ENCODE results near the gene ZMPSTE24. TPM values are rescaled to one million over a fixed set of nuclear protein-coding genes. Genes with fewer than 3 reads are reported as not detected.

ZMPSTE24 gene
- total RNA-seq, 1 experiment from 2014 or later = 65.4 TPM

GRCh38 chr1:40270152-40270834 lies 12.3 kb downstream of the ZMPSTE24 start:
- CTCF ChIA-PET = no interaction called here
- no TSS peak for BruUV-seq (replicated peaks)
- ATAC-seq (no peak), DNase-seq (ENCODE audit: low read depth, low spot score) (no peak)
- Histone ChIP-seq H3K36me3 (ENCODE audit: control insufficient read depth, insufficient read depth, low read length) (peaks cover 15% of the 10 kb centered on the region), H3K27me3 (ENCODE audit: control insufficient read depth, insufficient read depth, low read length) (no peaks in the 10 kb centered on the region), H3K4me1 (ENCODE audit: control insufficient read depth, insufficient read depth, low read length) (no peaks in the 10 kb centered on the region), H3K4me3 (ENCODE audit: low read depth in 2 of 2, low read length in 2 of 2) (no peak overlapping the region), H3K27ac (ENCODE audit: low read length) (no peak overlapping the region), H3K9me3 (ENCODE audit: control insufficient read depth, insufficient read depth, low read depth, low read length) (no peaks in the 10 kb centered on the region)
- in situ Hi-C loops (cut with HindIII; ENCODE audit: low pct_unique_long_range_greater_than_20kb, low sequenced_read_pairs) = no loop called here
- TF ChIP-seq REST (IDR thresholded peaks at IDR 0.05; ENCODE audit: insufficient read depth in 1 of 2, low read depth in 2 of 2, low read length in 1 of 2) (no peak), SIN3A (IDR thresholded peaks at IDR 0.05; ENCODE audit: borderline replicate concordance, insufficient read depth, low read depth, low read length) (no peak), TCF7L2 (IDR thresholded peaks at IDR 0.05; ENCODE audit: low read depth, low read length) (no peak), POLR2AphosphoS5 (IDR thresholded peaks at IDR 0.05; ENCODE audit: low read depth, low read length) (no peak), CTCF (IDR thresholded peaks at IDR 0.05) (no peak)
- POLR2A ChIA-PET = no interaction called here
- intact Hi-C loops (cut with micrococcal nuclease; ENCODE audit: unreplicated experiment) = no loop called here

- intact Hi-C loops (cut with micrococcal nuclease; ENCODE audit: unreplicated experiment) = no loop called here
- no peak for TF ChIP-seq CTCF (IDR thresholded peaks at IDR 0.05)
- no peak for TF ChIP-seq POLR2AphosphoS5 (IDR thresholded peaks at IDR 0.05; ENCODE audit: low read depth, low read length)
- TF ChIP-seq SIN3A (IDR thresholded peaks at IDR 0.05; ENCODE audit: borderline replicate concordance, insufficient read depth, low read depth, low read length) = no peak
- TF ChIP-seq TCF7L2 (IDR thresholded peaks at IDR 0.05; ENCODE audit: low read depth, low read length) = no peak
- Histone ChIP-seq H3K4me1 (ENCODE audit: control insufficient read depth, insufficient read depth, low read length) (no peaks in the 10 kb centered on the region), H3K4me3 (ENCODE audit: low read depth in 2 of 2, low read length in 2 of 2) (no peak overlapping the region), H3K9me3 (ENCODE audit: control insufficient read depth, insufficient read depth, low read depth, low read length) (no peaks in the 10 kb centered on the region), H3K27ac (ENCODE audit: low read length) (no peak overlapping the region), H3K27me3 (ENCODE audit: control insufficient read depth, insufficient read depth, low read length) (no peaks in the 10 kb centered on the region), H3K36me3 (ENCODE audit: control insufficient read depth, insufficient read depth, low read length) (peaks cover 13% of the 10 kb centered on the region)
- no peak for ATAC-seq
- in situ Hi-C loops (cut with HindIII; ENCODE audit: low pct_unique_long_range_greater_than_20kb, low sequenced_read_pairs) = no loop called here
- ChIA-PET CTCF (no interaction called here), POLR2A (interaction anchor here (0.6 kb wide), 1 partner anchor 11 kb away, joined by 4 read pairs; no protein-coding TSS in a partner anchor)
- no TSS peak for BruUV-seq (replicated peaks)
- no peak for DNase-seq (ENCODE audit: low read depth, low spot score)
Observed at GRCh38 chr1:40272653-40273213, 14.7 kb downstream of the ZMPSTE24 start.
